Measurements from ENCODE around the gene ARHGAP24.
"Not testable (repeated sequence)": the region's sequence is repeated elsewhere in the genome, so short reads cannot be mapped to it uniquely, and the experiment has no call there.

The ARHGAP24 gene

GRCh38 chr4:85907001-85907400, 432.1 kb downstream of the ARHGAP24 start:
- Histone ChIP-seq H3K4me3 (ENCODE audit: low read depth in 1 of 2, low read length in 2 of 2) (no peak overlapping the region), H3K36me3 (ENCODE audit: control insufficient read depth in 1 of 2, insufficient read depth in 2 of 2, low read length in 2 of 2) (no peaks in the 10 kb centered on the region), H3K27ac (ENCODE audit: low read length) (no peak overlapping the region), H3K4me1 (ENCODE audit: control insufficient read depth in 1 of 2, insufficient read depth in 2 of 2, low read length in 2 of 2) (peaks cover 0 to 7% of the 10 kb centered on the region in 2 donors), H3K9me3 (ENCODE audit: control insufficient read depth in 1 of 2, low read length in 2 of 2) (no peaks in the 10 kb centered on the region), H3K27me3 (ENCODE audit: low read depth, low read length) (no peaks in the 10 kb centered on the region)

- no peak overlapping the region for H3K4me3 ChIP-seq (ENCODE audit: low read depth in 1 of 2, low read length in 2 of 2)
- no peaks in the 10 kb centered on the region for H3K36me3 ChIP-seq (ENCODE audit: control insufficient read depth in 1 of 2, insufficient read depth in 2 of 2, low read length in 2 of 2)
- H3K27ac ChIP-seq (ENCODE audit: low read length) = no peak overlapping the region
- no peaks in the 10 kb centered on the region for H3K27me3 ChIP-seq (ENCODE audit: low read depth, low read length)
- H3K4me1 ChIP-seq (ENCODE audit: control insufficient read depth in 1 of 2, insufficient read depth in 2 of 2, low read length in 2 of 2) = peaks cover 0 to 7% of the 10 kb centered on the region in 2 donors
- H3K9me3 ChIP-seq (ENCODE audit: control insufficient read depth in 1 of 2, low read length in 2 of 2) = no peaks in the 10 kb centered on the region
These were observed 434.9 kb downstream of the ARHGAP24 start for GRCh38 chr4:85909851-85910250.

- Histone ChIP-seq H3K9me3 (ENCODE audit: control insufficient read depth in 1 of 2, low read length in 2 of 2) (no peaks in the 10 kb centered on the region), H3K27ac (ENCODE audit: low read length) (no peak overlapping the region), H3K4me1 (ENCODE audit: control insufficient read depth in 1 of 2, insufficient read depth in 2 of 2, low read length in 2 of 2) (peaks cover 0 to 1% of the 10 kb centered on the region in 2 donors)
These were observed 436.0 kb downstream of the ARHGAP24 start for GRCh38 chr4:85910985-85911384.

GRCh38 chr4:85913931-85914694, 439.2 kb downstream of the ARHGAP24 start:
- H3K9me3 ChIP-seq (ENCODE audit: control insufficient read depth in 1 of 2, low read length in 2 of 2) = no peaks in the 10 kb centered on the region
- no peaks in the 10 kb centered on the region for H3K4me1 ChIP-seq (ENCODE audit: control insufficient read depth in 1 of 2, insufficient read depth in 2 of 2, low read length in 2 of 2)
- no peak overlapping the region for H3K4me3 ChIP-seq (ENCODE audit: low read depth in 1 of 2, low read length in 2 of 2)
- no peaks in the 10 kb centered on the region for H3K36me3 ChIP-seq (ENCODE audit: control insufficient read depth in 1 of 2, insufficient read depth in 2 of 2, low read length in 2 of 2)
- no peak overlapping the region for H3K27ac ChIP-seq (ENCODE audit: low read length)
- H3K27me3 ChIP-seq (ENCODE audit: low read depth, low read length) = no peaks in the 10 kb centered on the region

More at GRCh38 chr4:85910985-85911384, 436.0 kb downstream of the ARHGAP24 start:
- Histone ChIP-seq H3K4me3 (ENCODE audit: low read depth in 1 of 2, low read length in 2 of 2) (no peak overlapping the region), H3K27me3 (ENCODE audit: low read depth, low read length) (no peaks in the 10 kb centered on the region), H3K36me3 (ENCODE audit: control insufficient read depth in 1 of 2, insufficient read depth in 2 of 2, low read length in 2 of 2) (no peaks in the 10 kb centered on the region)

GRCh38 chr4:85915570-85915969, 440.6 kb downstream of the ARHGAP24 start:
- H3K4me3 ChIP-seq (ENCODE audit: low read depth in 1 of 2, low read length in 2 of 2); H3K36me3 ChIP-seq (ENCODE audit: control insufficient read depth in 1 of 2, insufficient read depth in 2 of 2, low read length in 2 of 2); H3K27me3 ChIP-seq (ENCODE audit: low read depth, low read length); H3K4me1 ChIP-seq (ENCODE audit: control insufficient read depth in 1 of 2, insufficient read depth in 2 of 2, low read length in 2 of 2); H3K9me3 ChIP-seq (ENCODE audit: control insufficient read depth in 1 of 2, low read length in 2 of 2); H3K27ac ChIP-seq (ENCODE audit: low read length): not testable (repeated sequence)

- Histone ChIP-seq H3K4me1 (ENCODE audit: control insufficient read depth in 1 of 2, insufficient read depth in 2 of 2, low read length in 2 of 2) (no peaks in the 10 kb centered on the region), H3K27ac (ENCODE audit: low read length) (no peak overlapping the region), H3K9me3 (ENCODE audit: control insufficient read depth in 1 of 2, low read length in 2 of 2) (no peaks in the 10 kb centered on the region), H3K4me3 (ENCODE audit: low read depth in 1 of 2, low read length in 2 of 2) (no peak overlapping the region), H3K36me3 (ENCODE audit: control insufficient read depth in 1 of 2, insufficient read depth in 2 of 2, low read length in 2 of 2) (peaks cover 0 to 3% of the 10 kb centered on the region in 2 donors), H3K27me3 (ENCODE audit: low read depth, low read length) (no peaks in the 10 kb centered on the region)
These were observed 444.4 kb downstream of the ARHGAP24 start for GRCh38 chr4:85919200-85919887.

GRCh38 chr4:85925071-85925470, 450.1 kb downstream of the ARHGAP24 start:
- Histone ChIP-seq H3K4me3 (ENCODE audit: low read depth in 1 of 2, low read length in 2 of 2) (no peak overlapping the region), H3K27ac (ENCODE audit: low read length) (no peak overlapping the region), H3K9me3 (ENCODE audit: control insufficient read depth in 1 of 2, low read length in 2 of 2) (no peaks in the 10 kb centered on the region)

GRCh38 chr4:85928775-85929591, 454.0 kb downstream of the ARHGAP24 start:
- no peak overlapping the region for H3K4me3 ChIP-seq (ENCODE audit: low read depth in 1 of 2, low read length in 2 of 2)
- H3K27ac ChIP-seq (ENCODE audit: low read length) = peak overlapping the region; percentile 2
- peaks cover 5 to 33% of the 10 kb centered on the region in 2 donors for H3K4me1 ChIP-seq (ENCODE audit: control insufficient read depth in 1 of 2, insufficient read depth in 2 of 2, low read length in 2 of 2)

More at GRCh38 chr4:85925071-85925470, 450.1 kb downstream of the ARHGAP24 start:
- Histone ChIP-seq H3K36me3 (ENCODE audit: control insufficient read depth in 1 of 2, insufficient read depth in 2 of 2, low read length in 2 of 2) (peaks cover 0 to 3% of the 10 kb centered on the region in 2 donors), H3K4me1 (ENCODE audit: control insufficient read depth in 1 of 2, insufficient read depth in 2 of 2, low read length in 2 of 2) (peaks cover 5 to 8% of the 10 kb centered on the region in 2 donors), H3K27me3 (ENCODE audit: low read depth, low read length) (no peaks in the 10 kb centered on the region)

GRCh38 chr4:85929961-85930665, 455.2 kb downstream of the ARHGAP24 start:
- no peaks in the 10 kb centered on the region for H3K36me3 ChIP-seq (ENCODE audit: control insufficient read depth in 1 of 2, insufficient read depth in 2 of 2, low read length in 2 of 2)
- H3K4me1 ChIP-seq (ENCODE audit: control insufficient read depth in 1 of 2, insufficient read depth in 2 of 2, low read length in 2 of 2) = peaks cover 5 to 33% of the 10 kb centered on the region in 2 donors
- no peaks in the 10 kb centered on the region for H3K9me3 ChIP-seq (ENCODE audit: control insufficient read depth in 1 of 2, low read length in 2 of 2)
- H3K27ac ChIP-seq (ENCODE audit: low read length) = peak overlapping the region; percentile 36
- peak overlapping the region; percentile 30 to 46 for H3K4me3 ChIP-seq (ENCODE audit: low read depth in 1 of 2, low read length in 2 of 2)
- no peaks in the 10 kb centered on the region for H3K27me3 ChIP-seq (ENCODE audit: low read depth, low read length)

More at GRCh38 chr4:85928775-85929591, 454.0 kb downstream of the ARHGAP24 start:
- H3K36me3 ChIP-seq (ENCODE audit: control insufficient read depth in 1 of 2, insufficient read depth in 2 of 2, low read length in 2 of 2) = no peaks in the 10 kb centered on the region
- H3K9me3 ChIP-seq (ENCODE audit: control insufficient read depth in 1 of 2, low read length in 2 of 2) = no peaks in the 10 kb centered on the region
- no peaks in the 10 kb centered on the region for H3K27me3 ChIP-seq (ENCODE audit: low read depth, low read length)

GRCh38 chr4:85932500-85933290, 457.7 kb downstream of the ARHGAP24 start:
- H3K27ac ChIP-seq (ENCODE audit: low read length) = peak overlapping the region; percentile 60
- H3K9me3 ChIP-seq (ENCODE audit: control insufficient read depth in 1 of 2, low read length in 2 of 2) = no peaks in the 10 kb centered on the region
- H3K4me3 ChIP-seq (ENCODE audit: low read depth in 1 of 2, low read length in 2 of 2) = peak overlapping the region; percentile 50 to 58
- H3K27me3 ChIP-seq (ENCODE audit: low read depth, low read length) = no peaks in the 10 kb centered on the region
- H3K4me1 ChIP-seq (ENCODE audit: control insufficient read depth in 1 of 2, insufficient read depth in 2 of 2, low read length in 2 of 2) = peaks cover 5 to 33% of the 10 kb centered on the region in 2 donors
- no peaks in the 10 kb centered on the region for H3K36me3 ChIP-seq (ENCODE audit: control insufficient read depth in 1 of 2, insufficient read depth in 2 of 2, low read length in 2 of 2)
